SU-DHL-6 (cell line): ENCODE measurements around the gene DNAJB4.

Experiments
- EZH2phosphoT487 ChIP-seq: fragments of 200-600 bp; sonication (generic), shearing (Covaris generic); conservative IDR thresholded peaks from 2 replicates; pipeline ENCODE4 v1.6.1; 2018; ENCODE audit warnings: mild to moderate bottlenecking, antibody characterized with exemption, low read length, moderate library complexity, mixed read lengths
- TF ChIP-seq, protein P1 (sequence below): fragments of 200-600 bp; sonication (generic); IDR thresholded peaks from one replicate; pipeline ENCODE4 v1.5.1; 2017; ENCODE audit warnings: antibody characterized with exemption, mild to moderate bottlenecking, low read length, moderate library complexity; ENCODE audit not compliant: insufficient read depth, poor library complexity, severe bottlenecking

DNA sequence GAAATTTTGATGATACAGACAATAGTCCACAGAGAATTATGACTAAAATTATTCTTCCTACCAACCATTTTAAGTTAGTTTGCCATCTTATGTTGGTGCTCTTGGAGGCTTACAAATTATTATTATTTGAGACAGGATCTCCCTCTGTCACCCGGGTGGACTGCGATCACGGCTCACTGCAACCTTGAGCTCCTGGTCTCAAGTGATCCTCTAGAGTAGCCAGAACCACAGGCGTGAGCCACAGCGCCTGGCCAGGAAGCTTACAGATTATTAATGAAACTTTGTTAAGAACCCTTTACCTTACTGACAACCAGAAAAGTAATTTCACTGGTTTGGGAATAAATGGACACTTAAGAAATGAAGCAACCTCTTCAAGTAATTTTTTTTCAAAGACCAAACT lies 8.0 kb upstream of the DNAJB4 start:
- TF ChIP-seq EZH2phosphoT487 = no peak
- TF ChIP-seq, protein P1, sequence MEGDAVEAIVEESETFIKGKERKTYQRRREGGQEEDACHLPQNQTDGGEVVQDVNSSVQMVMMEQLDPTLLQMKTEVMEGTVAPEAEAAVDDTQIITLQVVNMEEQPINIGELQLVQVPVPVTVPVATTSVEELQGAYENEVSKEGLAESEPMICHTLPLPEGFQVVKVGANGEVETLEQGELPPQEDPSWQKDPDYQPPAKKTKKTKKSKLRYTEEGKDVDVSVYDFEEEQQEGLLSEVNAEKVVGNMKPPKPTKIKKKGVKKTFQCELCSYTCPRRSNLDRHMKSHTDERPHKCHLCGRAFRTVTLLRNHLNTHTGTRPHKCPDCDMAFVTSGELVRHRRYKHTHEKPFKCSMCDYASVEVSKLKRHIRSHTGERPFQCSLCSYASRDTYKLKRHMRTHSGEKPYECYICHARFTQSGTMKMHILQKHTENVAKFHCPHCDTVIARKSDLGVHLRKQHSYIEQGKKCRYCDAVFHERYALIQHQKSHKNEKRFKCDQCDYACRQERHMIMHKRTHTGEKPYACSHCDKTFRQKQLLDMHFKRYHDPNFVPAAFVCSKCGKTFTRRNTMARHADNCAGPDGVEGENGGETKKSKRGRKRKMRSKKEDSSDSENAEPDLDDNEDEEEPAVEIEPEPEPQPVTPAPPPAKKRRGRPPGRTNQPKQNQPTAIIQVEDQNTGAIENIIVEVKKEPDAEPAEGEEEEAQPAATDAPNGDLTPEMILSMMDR = no peak
